Neural cell (in vitro differentiated cells): ENCODE measurements around the gene ZNF407. TPM values are rescaled to one million over a fixed set of nuclear protein-coding genes. Genes with fewer than 3 reads are reported as not detected.

Experiments
- H2AFZ ChIP-seq: fragments of 200-600, 300-800 bp; sonication (generic), shearing (Covaris generic); 2 replicates; pipeline ENCODE4 v1.6.0; 2014; ENCODE audit warnings: low read depth, mild to moderate bottlenecking, antibody characterized with exemption, low read length, moderate library complexity
- H3F3A ChIP-seq: fragments of 200-600 bp; shearing (Covaris generic); 2 replicates; pipeline ENCODE4 v1.6.1; 2016; ENCODE audit warnings: mild to moderate bottlenecking, moderate library complexity, mixed read lengths, antibody characterized with exemption, low read length; ENCODE audit not compliant: insufficient read depth, poor library complexity, severe bottlenecking
- H3K27ac ChIP-seq: fragments of 200-600, 300-800 bp; sonication (generic), shearing (Covaris generic); 2 replicates; pipeline ENCODE4 v1.5.1; 2014; ENCODE audit warnings: mild to moderate bottlenecking, low read length, moderate library complexity
- H3K27me3 ChIP-seq: fragments of 300-800, 200-600 bp; sonication (generic), shearing (Covaris generic); 2 replicates; pipeline ENCODE4 v1.6.0; 2014; ENCODE audit warnings: mild to moderate bottlenecking, low read depth, low read length, moderate library complexity; ENCODE audit not compliant: insufficient read depth
- H3K36me3 ChIP-seq: fragments of 300-800, 200-600 bp; sonication (generic), shearing (Covaris generic); 2 replicates; pipeline ENCODE4 v1.5.1; 2014; ENCODE audit warnings: mild to moderate bottlenecking, antibody characterized with exemption, low read length, moderate library complexity; ENCODE audit not compliant: insufficient read depth
- H3K4me2 ChIP-seq: fragments of 300-800, 200-600 bp; sonication (generic), shearing (Covaris generic); 2 replicates; pipeline ENCODE4 v1.6.0; 2014; ENCODE audit warnings: mild to moderate bottlenecking, low read length
- H3K4me3 ChIP-seq: fragments of 300-800, 200-600 bp; sonication (generic), shearing (Covaris generic); 2 replicates; pipeline ENCODE4 v1.5.1; 2014; ENCODE audit warnings: mild to moderate bottlenecking, low read length, moderate library complexity
- H3K79me2 ChIP-seq: fragments of 200-600 bp; shearing (Covaris generic); replicated peaks from 2 replicates; pipeline ENCODE4 v1.6.0; 2014; ENCODE audit warnings: mild to moderate bottlenecking, low read length, moderate library complexity; ENCODE audit not compliant: insufficient read depth
- H3K9ac ChIP-seq: fragments of 300-800, 200-600 bp; sonication (generic), shearing (Covaris generic); 2 replicates; pipeline ENCODE4 v1.6.1; 2016; ENCODE audit warnings: mild to moderate bottlenecking, low read length, mixed read lengths
- H3K9me2 ChIP-seq: fragments of 200-600 bp; shearing (Covaris generic); 2 replicates; pipeline ENCODE4 v1.6.1; 2016; ENCODE audit warnings: mild to moderate bottlenecking, low read length, mixed read lengths; ENCODE audit not compliant: insufficient read depth
- H3K9me3 ChIP-seq: fragments of 200-600, 300-800 bp; sonication (generic), shearing (Covaris generic); 2 replicates; pipeline ENCODE4 v1.6.1; 2016; ENCODE audit warnings: mild to moderate bottlenecking, mixed run types, low read length, moderate library complexity, mixed read lengths
- H4K20me1 ChIP-seq: fragments of 200-600 bp; shearing (Covaris generic); 2 replicates; pipeline ENCODE4 v1.6.1; 2016; ENCODE audit warnings: mild to moderate bottlenecking, mixed run types; ENCODE audit not compliant: insufficient read depth
- EP300 ChIP-seq: fragments of 450-650 bp; conservative IDR thresholded peaks from 2 replicates; pipeline ENCODE4 v1.6.1; 2014; ENCODE audit warnings: antibody characterized with exemption, mild to moderate bottlenecking, moderate library complexity; ENCODE audit not compliant: poor library complexity, severe bottlenecking
- EZH2 ChIP-seq: fragments of 200-600, 300-800 bp; shearing (Covaris generic), sonication (generic); IDR thresholded peaks from 2 replicates; pipeline ENCODE4 v1.6.1; 2014; ENCODE audit warnings: antibody characterized with exemption, low read length, borderline replicate concordance, mild to moderate bottlenecking; ENCODE audit not compliant: insufficient read depth, poor library complexity, severe bottlenecking
- MXI1 ChIP-seq: fragments of 450-650 bp; conservative IDR thresholded peaks from 2 replicates; pipeline ENCODE4 v1.6.1; 2014; ENCODE audit warnings: antibody characterized with exemption, mild to moderate bottlenecking; ENCODE audit not compliant: poor library complexity, severe bottlenecking
- POLR2AphosphoS5 ChIP-seq: IDR thresholded peaks from 2 replicates; pipeline ENCODE4 v1.6.1; 2012
- RAD21 ChIP-seq: fragments of 450-650 bp; conservative IDR thresholded peaks from 2 replicates; pipeline ENCODE4 v1.6.1; 2014; ENCODE audit warnings: antibody characterized with exemption, mild to moderate bottlenecking, moderate library complexity
- SMC3 ChIP-seq: fragments of 450-650 bp; conservative IDR thresholded peaks from 2 replicates; pipeline ENCODE4 v1.6.1; 2014; ENCODE audit warnings: antibody characterized with exemption, mild to moderate bottlenecking, moderate library complexity; ENCODE audit not compliant: poor library complexity
- TAF1 ChIP-seq: IDR thresholded peaks from 2 replicates; pipeline ENCODE4 v1.6.1; 2012; ENCODE audit warnings: low read depth
- polyA plus RNA-seq: library from polyadenylated mRNA; depleted of rRNA; stranded (reverse); fragments of >200 nt; gene quantifications from 2 replicates; pipeline ENCODE4 v1.2.3, GENCODE V29; 2014
- TF ChIP-seq, protein P1 (sequence below): IDR thresholded peaks from 2 replicates; pipeline ENCODE4 v1.6.1; 2012; ENCODE audit warnings: borderline replicate concordance
- TF ChIP-seq, protein P2 (sequence below): fragments of 450-650 bp; IDR thresholded peaks from 2 replicates; pipeline ENCODE4 v1.5.1; 2014; ENCODE audit warnings: antibody characterized with exemption, mild to moderate bottlenecking, moderate library complexity; ENCODE audit not compliant: poor library complexity, severe bottlenecking

ZNF407 gene
- polyA plus RNA-seq, 1 donor from 2014 or later = 2.9 TPM

DNA sequence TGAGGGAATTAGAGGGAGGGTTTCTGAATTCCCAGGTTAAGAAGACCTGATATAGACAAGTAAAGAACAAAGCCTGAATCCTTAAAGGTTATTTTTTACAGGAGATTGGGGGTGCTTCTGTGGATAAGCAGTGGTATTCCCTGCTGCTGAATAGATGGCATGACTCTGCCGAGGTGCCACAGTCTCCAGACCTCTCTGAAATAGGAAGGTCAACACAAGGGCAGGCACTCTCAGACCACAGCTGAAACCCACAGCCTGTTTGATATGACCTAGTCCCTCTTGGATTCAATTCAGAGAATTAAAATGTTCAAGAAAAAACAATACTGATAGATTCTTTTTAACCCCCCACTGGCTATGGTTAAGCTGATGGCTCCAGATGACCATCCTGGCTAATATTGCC, 351.9 kb downstream of the ZNF407 start:
- Histone ChIP-seq H3F3A (no peaks in the 10 kb centered on the region), H3K27ac (no peak overlapping the region), H2AFZ (no peak overlapping the region), H3K9me3 (no peaks in the 10 kb centered on the region), H3K4me2 (no peak overlapping the region), H3K27me3 (no peaks in the 10 kb centered on the region), H4K20me1 (no peaks in the 10 kb centered on the region), H3K9ac (no peak overlapping the region), H3K9me2 (no peaks in the 10 kb centered on the region), H3K36me3 (no peaks in the 10 kb centered on the region), H3K4me3 (no peak overlapping the region), H3K79me2 (no peaks in the 10 kb centered on the region)
- TF ChIP-seq TAF1 (no peak), POLR2AphosphoS5 (no peak), MXI1 (no peak), SMC3 (no peak), RAD21 (no peak), EP300 (no peak), EZH2 (no peak)
- TF ChIP-seq, protein P1, sequence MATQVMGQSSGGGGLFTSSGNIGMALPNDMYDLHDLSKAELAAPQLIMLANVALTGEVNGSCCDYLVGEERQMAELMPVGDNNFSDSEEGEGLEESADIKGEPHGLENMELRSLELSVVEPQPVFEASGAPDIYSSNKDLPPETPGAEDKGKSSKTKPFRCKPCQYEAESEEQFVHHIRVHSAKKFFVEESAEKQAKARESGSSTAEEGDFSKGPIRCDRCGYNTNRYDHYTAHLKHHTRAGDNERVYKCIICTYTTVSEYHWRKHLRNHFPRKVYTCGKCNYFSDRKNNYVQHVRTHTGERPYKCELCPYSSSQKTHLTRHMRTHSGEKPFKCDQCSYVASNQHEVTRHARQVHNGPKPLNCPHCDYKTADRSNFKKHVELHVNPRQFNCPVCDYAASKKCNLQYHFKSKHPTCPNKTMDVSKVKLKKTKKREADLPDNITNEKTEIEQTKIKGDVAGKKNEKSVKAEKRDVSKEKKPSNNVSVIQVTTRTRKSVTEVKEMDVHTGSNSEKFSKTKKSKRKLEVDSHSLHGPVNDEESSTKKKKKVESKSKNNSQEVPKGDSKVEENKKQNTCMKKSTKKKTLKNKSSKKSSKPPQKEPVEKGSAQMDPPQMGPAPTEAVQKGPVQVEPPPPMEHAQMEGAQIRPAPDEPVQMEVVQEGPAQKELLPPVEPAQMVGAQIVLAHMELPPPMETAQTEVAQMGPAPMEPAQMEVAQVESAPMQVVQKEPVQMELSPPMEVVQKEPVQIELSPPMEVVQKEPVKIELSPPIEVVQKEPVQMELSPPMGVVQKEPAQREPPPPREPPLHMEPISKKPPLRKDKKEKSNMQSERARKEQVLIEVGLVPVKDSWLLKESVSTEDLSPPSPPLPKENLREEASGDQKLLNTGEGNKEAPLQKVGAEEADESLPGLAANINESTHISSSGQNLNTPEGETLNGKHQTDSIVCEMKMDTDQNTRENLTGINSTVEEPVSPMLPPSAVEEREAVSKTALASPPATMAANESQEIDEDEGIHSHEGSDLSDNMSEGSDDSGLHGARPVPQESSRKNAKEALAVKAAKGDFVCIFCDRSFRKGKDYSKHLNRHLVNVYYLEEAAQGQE = no peak
- TF ChIP-seq, protein P2, sequence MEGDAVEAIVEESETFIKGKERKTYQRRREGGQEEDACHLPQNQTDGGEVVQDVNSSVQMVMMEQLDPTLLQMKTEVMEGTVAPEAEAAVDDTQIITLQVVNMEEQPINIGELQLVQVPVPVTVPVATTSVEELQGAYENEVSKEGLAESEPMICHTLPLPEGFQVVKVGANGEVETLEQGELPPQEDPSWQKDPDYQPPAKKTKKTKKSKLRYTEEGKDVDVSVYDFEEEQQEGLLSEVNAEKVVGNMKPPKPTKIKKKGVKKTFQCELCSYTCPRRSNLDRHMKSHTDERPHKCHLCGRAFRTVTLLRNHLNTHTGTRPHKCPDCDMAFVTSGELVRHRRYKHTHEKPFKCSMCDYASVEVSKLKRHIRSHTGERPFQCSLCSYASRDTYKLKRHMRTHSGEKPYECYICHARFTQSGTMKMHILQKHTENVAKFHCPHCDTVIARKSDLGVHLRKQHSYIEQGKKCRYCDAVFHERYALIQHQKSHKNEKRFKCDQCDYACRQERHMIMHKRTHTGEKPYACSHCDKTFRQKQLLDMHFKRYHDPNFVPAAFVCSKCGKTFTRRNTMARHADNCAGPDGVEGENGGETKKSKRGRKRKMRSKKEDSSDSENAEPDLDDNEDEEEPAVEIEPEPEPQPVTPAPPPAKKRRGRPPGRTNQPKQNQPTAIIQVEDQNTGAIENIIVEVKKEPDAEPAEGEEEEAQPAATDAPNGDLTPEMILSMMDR = no peak

DNA sequence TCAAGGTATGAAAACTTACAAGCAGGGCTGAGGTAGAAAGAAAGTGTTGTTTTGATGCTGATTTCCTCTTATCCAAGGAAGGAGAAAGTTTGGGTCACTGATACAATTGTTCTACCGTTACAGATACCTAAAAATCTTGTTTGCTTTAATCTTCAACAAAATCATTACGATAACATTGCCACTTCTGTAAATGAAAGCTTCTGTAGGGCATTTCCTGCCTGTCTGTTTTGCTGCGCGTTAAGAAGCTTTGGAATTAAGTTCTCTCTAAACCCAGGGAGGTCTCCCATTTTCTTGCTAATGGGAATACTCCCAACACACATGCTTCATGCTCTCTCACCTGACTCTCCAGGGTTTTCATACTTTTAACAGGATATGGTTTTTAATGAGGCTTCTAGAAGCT, 352.8 kb downstream of the ZNF407 start:
- H3K4me2 ChIP-seq = no peak overlapping the region
- TF ChIP-seq POLR2AphosphoS5 = no peak
- no peak for TF ChIP-seq SMC3
- TF ChIP-seq TAF1 = no peak
- no peak for TF ChIP-seq RAD21
- TF ChIP-seq EP300 = no peak
- TF ChIP-seq, protein P2 = no peak

More for the DNA sequence above, 352.8 kb downstream of the ZNF407 start:
- H3K36me3 ChIP-seq = no peaks in the 10 kb centered on the region
- no peak overlapping the region for H2AFZ ChIP-seq
- no peaks in the 10 kb centered on the region for H3K79me2 ChIP-seq
- H3K4me3 ChIP-seq = no peak overlapping the region
- H3K9me3 ChIP-seq = no peaks in the 10 kb centered on the region
- no peaks in the 10 kb centered on the region for H4K20me1 ChIP-seq
- no peak overlapping the region for H3K9ac ChIP-seq
- H3K9me2 ChIP-seq = no peaks in the 10 kb centered on the region
- no peaks in the 10 kb centered on the region for H3K27me3 ChIP-seq
- no peak overlapping the region for H3K27ac ChIP-seq
- H3F3A ChIP-seq = no peaks in the 10 kb centered on the region
